ENCODE measurements around the gene SAT2. TPM values are rescaled to one million over a fixed set of nuclear protein-coding genes. Genes with fewer than 3 reads are reported as not detected.

Gene SAT2
- polyA plus RNA-seq, 1 donor (not counting 4 experiments of a cell fraction or from before 2014, with no cell fraction given), result 23.5 TPM

GRCh38 chr17:7650509-7651096, 23.0 kb upstream of the SAT2 start, which contains the start of gene ATP1B2:
Gene ATP1B2 (plus strand): TSS chr17:7650926. CDS start chr17:7651519, 593 bp downstream.
- H3K79me2 ChIP-seq (ENCODE audit: control insufficient read depth, insufficient read depth, low read length), result no peaks in the 10 kb centered on the region
- no peak for TF ChIP-seq EZH2 (IDR thresholded peaks at IDR 0.05; ENCODE audit: low read length)
- TF ChIP-seq CTCF (optimal IDR thresholded peaks at IDR 0.05 in 1 of 3, IDR thresholded peaks at IDR 0.05 in 1 of 3, conservative IDR thresholded peaks at IDR 0.05 in 1 of 3; ENCODE audit: extremely low read depth in 1 of 3, insufficient read depth in 2 of 3, low read length in 3 of 3), result no peak
- no peaks in the 10 kb centered on the region for H3K36me3 ChIP-seq (ENCODE audit: control insufficient read depth in 2 of 2, extremely low read depth in 1 of 2, insufficient read depth in 2 of 2, low read length in 2 of 2)
- H3K27ac ChIP-seq (ENCODE audit: control insufficient read depth, insufficient read depth, low read length), result no peak within 1 kb of the TSS
- H4K20me1 ChIP-seq (ENCODE audit: control insufficient read depth, extremely low read depth, insufficient read depth, low read length), result no peaks in the 10 kb centered on the region
- H3K9ac ChIP-seq (ENCODE audit: control insufficient read depth, extremely low read depth, insufficient read depth, low read length), result no peak within 1 kb of the TSS
- dilution Hi-C loops (cut with MboI; ENCODE audit: extremely low pct_ligation_motif_present, low sequenced_read_pairs), result no loop called here
- peaks cover 4% of the 10 kb centered on the region for H3K4me1 ChIP-seq (ENCODE audit: control insufficient read depth, extremely low read depth, insufficient read depth, low read length)
- DNase-seq (ENCODE audit: low read depth, low spot score) (no peak), FAIRE-seq (no peak)
- no peaks in the 10 kb centered on the region for H3K9me1 ChIP-seq (ENCODE audit: control insufficient read depth, extremely low read depth, insufficient read depth, low read length)
- H3K4me2 ChIP-seq (ENCODE audit: control insufficient read depth, extremely low read depth, insufficient read depth, low read depth, low read length), result peak within 1 kb of the TSS; percentile 71
- no peak within 1 kb of the TSS for H2AFZ ChIP-seq (ENCODE audit: control insufficient read depth, low read length)
- H3K9me3 ChIP-seq (ENCODE audit: control insufficient read depth, low read depth, low read length), result no peaks in the 10 kb centered on the region
- H3K27me3 ChIP-seq (ENCODE audit: control insufficient read depth, extremely low read depth, insufficient read depth, low read length), result peaks cover 45% of the 10 kb centered on the region
- H3K4me3 ChIP-seq (ENCODE audit: control insufficient read depth in 2 of 3, extremely low read depth in 1 of 3, insufficient read depth in 2 of 3, low read depth in 1 of 3, low read length in 3 of 3), result peak within 1 kb of the TSS in 2 of 3 experiments; percentile 20 to 40

GRCh38 chr17:7647018-7647417, 19.4 kb upstream of the SAT2 start:
- Histone ChIP-seq H3K9me3 (ENCODE audit: control insufficient read depth, low read depth, low read length) (no peaks in the 10 kb centered on the region), H3K9ac (ENCODE audit: control insufficient read depth, extremely low read depth, insufficient read depth, low read length) (no peak overlapping the region), H3K4me3 (ENCODE audit: control insufficient read depth in 2 of 3, extremely low read depth in 1 of 3, insufficient read depth in 2 of 3, low read depth in 1 of 3, low read length in 3 of 3) (no peak overlapping the region), H3K27me3 (ENCODE audit: control insufficient read depth, extremely low read depth, insufficient read depth, low read length) (peaks cover 22% of the 10 kb centered on the region), H3K27ac (ENCODE audit: control insufficient read depth, insufficient read depth, low read length) (no peak overlapping the region), H3K4me1 (ENCODE audit: control insufficient read depth, extremely low read depth, insufficient read depth, low read length) (peaks cover 4% of the 10 kb centered on the region), H3K4me2 (ENCODE audit: control insufficient read depth, extremely low read depth, insufficient read depth, low read depth, low read length) (no peak overlapping the region), H3K36me3 (ENCODE audit: control insufficient read depth in 2 of 2, extremely low read depth in 1 of 2, insufficient read depth in 2 of 2, low read length in 2 of 2) (no peaks in the 10 kb centered on the region), H4K20me1 (ENCODE audit: control insufficient read depth, extremely low read depth, insufficient read depth, low read length) (no peaks in the 10 kb centered on the region), H3K9me1 (ENCODE audit: control insufficient read depth, extremely low read depth, insufficient read depth, low read length) (no peaks in the 10 kb centered on the region), H3K79me2 (ENCODE audit: control insufficient read depth, insufficient read depth, low read length) (no peaks in the 10 kb centered on the region), H2AFZ (ENCODE audit: control insufficient read depth, low read length) (no peak overlapping the region)
- no peak for DNase-seq (ENCODE audit: low read depth, low spot score)
- no peak for FAIRE-seq
- TF ChIP-seq EZH2 (IDR thresholded peaks at IDR 0.05; ENCODE audit: low read length) (no peak), CTCF (optimal IDR thresholded peaks at IDR 0.05 in 1 of 3, IDR thresholded peaks at IDR 0.05 in 1 of 3, conservative IDR thresholded peaks at IDR 0.05 in 1 of 3; ENCODE audit: extremely low read depth in 1 of 3, insufficient read depth in 2 of 3, low read length in 3 of 3) (no peak)
- dilution Hi-C loops (cut with MboI; ENCODE audit: extremely low pct_ligation_motif_present, low sequenced_read_pairs), result no loop called here

Measured in keratinocyte (primary cell).